Measurements from ENCODE around the gene CST7.

Gene CST7

DNA sequence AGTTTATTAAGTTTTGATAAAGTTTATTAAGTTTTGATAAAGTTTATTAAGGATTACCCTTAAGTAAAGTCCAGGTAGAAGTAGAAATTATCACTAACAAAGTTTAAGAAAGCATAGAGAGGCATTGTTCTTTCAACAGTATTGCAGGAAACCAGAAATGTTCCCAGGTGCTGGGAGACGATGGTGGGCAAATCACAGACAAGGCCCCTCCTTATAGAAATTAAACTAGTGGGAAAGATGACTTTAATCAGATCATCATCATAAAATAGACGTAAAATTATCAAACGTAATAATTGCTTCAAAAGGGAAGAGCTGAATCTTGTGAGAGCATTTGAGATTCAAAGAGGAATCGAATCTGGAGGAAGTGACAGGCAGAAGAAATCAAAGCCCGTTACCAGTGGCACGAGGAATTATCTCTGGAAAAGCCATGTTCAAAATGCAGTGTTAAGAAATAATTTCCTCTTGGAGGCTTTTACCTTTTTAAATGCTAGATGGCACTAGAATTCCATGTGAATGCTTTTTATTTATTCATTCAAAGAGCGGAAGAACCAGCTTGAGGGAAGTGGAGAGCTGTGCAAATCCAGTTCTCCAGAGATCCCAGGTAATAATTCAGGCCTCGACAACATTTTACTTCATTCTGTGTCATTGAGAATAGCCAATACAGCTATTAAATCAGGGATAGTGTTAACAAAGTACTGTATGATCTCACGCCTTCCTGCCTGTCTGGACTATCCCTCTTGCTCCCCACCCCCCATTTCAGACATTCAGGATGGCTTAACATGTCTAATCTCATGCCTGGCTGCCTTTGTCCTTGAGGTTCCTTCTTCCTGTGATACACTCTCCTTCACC, 44.5 kb downstream of the CST7 start:
- H3K4me1 ChIP-seq (ENCODE audit: insufficient read depth, low read length, severe bottlenecking), result peaks cover 39% of the 10 kb centered on the region
- TF ChIP-seq, protein P1, sequence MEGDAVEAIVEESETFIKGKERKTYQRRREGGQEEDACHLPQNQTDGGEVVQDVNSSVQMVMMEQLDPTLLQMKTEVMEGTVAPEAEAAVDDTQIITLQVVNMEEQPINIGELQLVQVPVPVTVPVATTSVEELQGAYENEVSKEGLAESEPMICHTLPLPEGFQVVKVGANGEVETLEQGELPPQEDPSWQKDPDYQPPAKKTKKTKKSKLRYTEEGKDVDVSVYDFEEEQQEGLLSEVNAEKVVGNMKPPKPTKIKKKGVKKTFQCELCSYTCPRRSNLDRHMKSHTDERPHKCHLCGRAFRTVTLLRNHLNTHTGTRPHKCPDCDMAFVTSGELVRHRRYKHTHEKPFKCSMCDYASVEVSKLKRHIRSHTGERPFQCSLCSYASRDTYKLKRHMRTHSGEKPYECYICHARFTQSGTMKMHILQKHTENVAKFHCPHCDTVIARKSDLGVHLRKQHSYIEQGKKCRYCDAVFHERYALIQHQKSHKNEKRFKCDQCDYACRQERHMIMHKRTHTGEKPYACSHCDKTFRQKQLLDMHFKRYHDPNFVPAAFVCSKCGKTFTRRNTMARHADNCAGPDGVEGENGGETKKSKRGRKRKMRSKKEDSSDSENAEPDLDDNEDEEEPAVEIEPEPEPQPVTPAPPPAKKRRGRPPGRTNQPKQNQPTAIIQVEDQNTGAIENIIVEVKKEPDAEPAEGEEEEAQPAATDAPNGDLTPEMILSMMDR (IDR thresholded peaks at IDR 0.05; ENCODE audit: low read length), result peak; percentile 27; the same call in 1 of the 2 replicates
- no peak for TF ChIP-seq EZH2 (IDR thresholded peaks at IDR 0.05; ENCODE audit: borderline replicate concordance, low read length)
- H3K9me3 ChIP-seq (ENCODE audit: low read length), result no peaks in the 10 kb centered on the region
- H3K9me2 ChIP-seq (ENCODE audit: low read depth, low read length), result no peaks in the 10 kb centered on the region
- H3K4me2 ChIP-seq (ENCODE audit: low read length), result peak overlapping the region; percentile 98
- no peaks in the 10 kb centered on the region for H3K27me3 ChIP-seq (ENCODE audit: insufficient read depth, low read length)
- peak overlapping the region; percentile 68; the same call in 1 of the 2 replicates for H2AFZ ChIP-seq (ENCODE audit: low read length)
- peak overlapping the region; percentile 63 for H3K27ac ChIP-seq (ENCODE audit: low read depth, low read length, poor library complexity, severe bottlenecking)
- peak overlapping the region; percentile 82 for H3K4me3 ChIP-seq (ENCODE audit: low read depth, low read length, poor library complexity, severe bottlenecking)
- H3K36me3 ChIP-seq (ENCODE audit: insufficient read depth, low read length), result no peaks in the 10 kb centered on the region
- H3F3A ChIP-seq (ENCODE audit: insufficient read depth, low read length), result no peaks in the 10 kb centered on the region
- H4K20me1 ChIP-seq (ENCODE audit: insufficient read depth, low read length), result no peaks in the 10 kb centered on the region
- no peaks in the 10 kb centered on the region for H3K79me2 ChIP-seq (ENCODE audit: insufficient read depth, low read length)
- peak overlapping the region; percentile 82 for H3K9ac ChIP-seq (ENCODE audit: low read length)

DNA sequence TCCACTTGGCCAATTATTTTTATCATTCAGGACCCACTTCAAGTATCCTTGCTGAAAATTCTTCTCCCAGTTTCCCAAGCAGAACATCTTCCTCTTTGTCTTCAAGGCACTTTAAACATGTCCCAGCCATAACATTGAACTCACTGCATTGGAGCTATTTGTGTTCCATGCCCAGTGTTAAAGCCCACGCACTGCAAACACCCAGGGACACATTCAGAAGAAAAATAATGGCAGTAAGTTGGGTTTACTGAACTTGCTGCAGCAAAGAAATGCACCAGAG, 45.1 kb downstream of the CST7 start:
- Histone ChIP-seq H3K4me1 (ENCODE audit: insufficient read depth, low read length, severe bottlenecking) (peaks cover 39% of the 10 kb centered on the region), H3K79me2 (ENCODE audit: insufficient read depth, low read length) (no peaks in the 10 kb centered on the region), H3K9me2 (ENCODE audit: low read depth, low read length) (no peaks in the 10 kb centered on the region), H3K27me3 (ENCODE audit: insufficient read depth, low read length) (no peaks in the 10 kb centered on the region), H3K36me3 (ENCODE audit: insufficient read depth, low read length) (no peaks in the 10 kb centered on the region), H4K20me1 (ENCODE audit: insufficient read depth, low read length) (no peaks in the 10 kb centered on the region), H3K9ac (ENCODE audit: low read length) (no peak overlapping the region), H3K27ac (ENCODE audit: low read depth, low read length, poor library complexity, severe bottlenecking) (no peak overlapping the region), H2AFZ (ENCODE audit: low read length) (0 out of 2 replicates have a peak overlapping the region, but pooled peaks have one; percentile 16), H3K4me3 (ENCODE audit: low read depth, low read length, poor library complexity, severe bottlenecking) (no peak overlapping the region), H3K4me2 (ENCODE audit: low read length) (no peak overlapping the region), H3F3A (ENCODE audit: insufficient read depth, low read length) (no peaks in the 10 kb centered on the region), H3K9me3 (ENCODE audit: low read length) (no peaks in the 10 kb centered on the region)
- TF ChIP-seq EZH2 (IDR thresholded peaks at IDR 0.05; ENCODE audit: borderline replicate concordance, low read length), result no peak
- TF ChIP-seq, protein P1 (IDR thresholded peaks at IDR 0.05; ENCODE audit: low read length), result no peak

DNA sequence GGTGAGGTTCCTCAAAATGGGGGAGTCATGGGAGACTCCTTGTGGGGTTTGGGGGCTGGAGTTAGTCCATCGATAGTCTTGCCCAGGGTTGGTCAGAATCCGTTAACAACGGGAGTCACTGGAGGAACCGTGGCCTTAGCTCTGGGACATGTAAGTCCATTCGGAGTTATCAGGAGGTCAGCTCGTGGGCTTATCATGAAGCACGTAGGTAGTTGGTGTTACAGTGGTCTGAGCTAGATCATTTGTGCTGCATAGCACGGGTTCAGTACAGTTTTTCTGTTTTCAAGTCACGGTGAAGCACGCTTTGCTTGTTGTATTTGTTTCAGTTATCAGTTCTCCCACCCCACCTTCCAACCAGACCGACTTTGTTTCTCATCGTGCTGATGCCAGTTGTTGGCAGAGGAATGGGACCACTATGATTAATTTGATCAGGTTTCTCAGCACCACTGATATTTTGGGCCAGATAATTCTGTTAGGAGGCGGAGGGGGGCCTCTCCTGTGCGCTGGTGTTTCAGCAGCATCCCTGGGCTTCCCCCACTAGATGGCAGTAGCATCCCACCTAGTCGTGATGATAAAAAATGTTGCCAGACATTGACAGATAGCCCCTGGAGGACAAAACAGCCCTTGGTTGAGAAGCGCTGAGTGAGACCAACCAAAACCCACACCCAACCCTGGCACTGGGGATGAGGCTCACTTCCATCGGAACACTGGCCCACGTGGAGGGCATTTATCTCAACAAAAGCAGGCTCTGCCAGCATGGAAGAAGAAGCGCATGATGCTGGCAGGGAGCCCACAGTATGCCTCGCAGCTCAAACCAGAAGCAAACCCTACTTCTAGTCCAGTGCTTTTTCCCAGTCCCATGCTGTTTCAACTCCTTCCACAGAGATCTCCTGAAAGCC, 45.6 kb downstream of the CST7 start:
- H3K4me1 ChIP-seq (ENCODE audit: insufficient read depth, low read length, severe bottlenecking), result peaks cover 39% of the 10 kb centered on the region
- H3F3A ChIP-seq (ENCODE audit: insufficient read depth, low read length), result no peaks in the 10 kb centered on the region
- H3K36me3 ChIP-seq (ENCODE audit: insufficient read depth, low read length), result no peaks in the 10 kb centered on the region
- no peaks in the 10 kb centered on the region for H3K9me3 ChIP-seq (ENCODE audit: low read length)
- no peaks in the 10 kb centered on the region for H3K27me3 ChIP-seq (ENCODE audit: insufficient read depth, low read length)
- H4K20me1 ChIP-seq (ENCODE audit: insufficient read depth, low read length), result no peaks in the 10 kb centered on the region
- no peak overlapping the region for H3K27ac ChIP-seq (ENCODE audit: low read depth, low read length, poor library complexity, severe bottlenecking)
- H2AFZ ChIP-seq (ENCODE audit: low read length), result 0 out of 2 replicates have a peak overlapping the region, but pooled peaks have one; percentile 16
- peak overlapping the region; percentile 16; the same call in 1 of the 2 replicates for H3K4me2 ChIP-seq (ENCODE audit: low read length)
- no peak overlapping the region for H3K9ac ChIP-seq (ENCODE audit: low read length)
- no peaks in the 10 kb centered on the region for H3K79me2 ChIP-seq (ENCODE audit: insufficient read depth, low read length)
- H3K9me2 ChIP-seq (ENCODE audit: low read depth, low read length), result no peaks in the 10 kb centered on the region
- TF ChIP-seq, protein P1 (IDR thresholded peaks at IDR 0.05; ENCODE audit: low read length), result peak; percentile 89
- TF ChIP-seq EZH2 (IDR thresholded peaks at IDR 0.05; ENCODE audit: borderline replicate concordance, low read length), result no peak
- H3K4me3 ChIP-seq (ENCODE audit: low read depth, low read length, poor library complexity, severe bottlenecking), result no peak overlapping the region
